ENCODE data around the gene WRAP53.

GRCh38 chr17:7719661-7720060, 31.4 kb downstream of the WRAP53 start:
- no peak for TF ChIP-seq ATF3 (IDR thresholded peaks at IDR 0.05)
- no peak for TF ChIP-seq REST (IDR thresholded peaks at IDR 0.05)
- TF ChIP-seq MAX (IDR thresholded peaks at IDR 0.05) = no peak
- TF ChIP-seq CTCF (IDR thresholded peaks at IDR 0.05; ENCODE audit: low read depth, low read length, missing input control) = no peak
- TF ChIP-seq SP1 (IDR thresholded peaks at IDR 0.05) = no peak
- TF ChIP-seq JUND (IDR thresholded peaks at IDR 0.05) = no peak
- no peak for TF ChIP-seq ZBTB33 (IDR thresholded peaks at IDR 0.05)

Measured in liver (tissue), 3 donors.